HepG2 (cell line): ENCODE measurements around the gene TRPC1. TPM values are rescaled to one million over a fixed set of nuclear protein-coding genes. Genes with fewer than 3 reads are reported as not detected.

Source experiments
- AGO1 ChIP-seq: fragments of 200-400 bp; formaldehyde crosslinking; IDR thresholded peaks from 2 replicates; pipeline ENCODE4 v1.6.1; 2017; ENCODE audit warnings: mild to moderate bottlenecking, low read depth, low read length, moderate library complexity; ENCODE audit not compliant: poor library complexity, severe bottlenecking
- BRCA1 ChIP-seq: sonication (generic); formaldehyde crosslinking; IDR thresholded peaks from 2 replicates; pipeline ENCODE4 v1.4.0; 2020; ENCODE audit warnings: missing genetic modification reagents
- CBX1 ChIP-seq: IDR thresholded peaks from one replicate; pipeline ENCODE4 v1.6.1; 2016; ENCODE audit warnings: antibody characterized with exemption, low read depth
- CEBPG ChIP-seq: IDR thresholded peaks from 2 replicates; pipeline ENCODE4 v1.6.1; 2016
- FOXA3 ChIP-seq: IDR thresholded peaks from 2 replicates; pipeline ENCODE4 v1.6.1; 2016; ENCODE audit warnings: missing genetic modification reagents, missing compliant biosample characterization
- GTF2F1 ChIP-seq: fragments of 150-350 bp; IDR thresholded peaks from 2 replicates; pipeline ENCODE4 v1.6.1; 2014; ENCODE audit warnings: low read length
- NPAS2 ChIP-seq: sonication (generic); formaldehyde crosslinking; IDR thresholded peaks from 2 replicates; pipeline ENCODE4 v1.8.0; 2022; ENCODE audit warnings: mild to moderate bottlenecking, missing genetic modification reagents, borderline replicate concordance
- RNF2 ChIP-seq: fragments of 450-650 bp; conservative IDR thresholded peaks from 2 replicates; pipeline ENCODE4 v1.6.1; 2016; ENCODE audit warnings: low read depth
- SNAPC2 ChIP-seq: sonication (generic); formaldehyde crosslinking; IDR thresholded peaks from 2 replicates; pipeline ENCODE4 v1.8.1; 2022; ENCODE audit warnings: mild to moderate bottlenecking, missing genetic modification reagents
- TMF1 ChIP-seq: sonication (generic); formaldehyde crosslinking; IDR thresholded peaks from 2 replicates; pipeline ENCODE4 v1.8.1; 2022; ENCODE audit warnings: low read depth, missing genetic modification reagents
- ZBTB20 ChIP-seq: sonication (generic); formaldehyde crosslinking; IDR thresholded peaks from 2 replicates; pipeline ENCODE4 v1.8.1; 2023; ENCODE audit warnings: missing genetic modification reagents, low read depth, mild to moderate bottlenecking, borderline replicate concordance
- ZMYM3 ChIP-seq: sonication (generic); formaldehyde crosslinking; IDR thresholded peaks from 2 replicates; pipeline ENCODE4 v1.5.1; 2020; ENCODE audit warnings: mild to moderate bottlenecking, missing genetic modification reagents
- ZNF451 ChIP-seq: sonication (generic); formaldehyde crosslinking; IDR thresholded peaks from 2 replicates; pipeline ENCODE4 v1.5.0; 2020; ENCODE audit warnings: mild to moderate bottlenecking, missing genetic modification reagents
- polyA plus RNA-seq, 8 experiments: library from polyadenylated mRNA; depleted of rRNA in 3 of 8; stranded (reverse) in 7 of 8; unstranded in 1 of 8; fragments of >200 nt; fragmentation: Illumina TruSeq in 4 of 8; extraction: Trizol in 4 of 8; gene quantifications; 2 replicates each; pipeline versions ENCODE4 v1.2.1 to v1.2.3, GENCODE V29; 2011 to 2016; ENCODE audit warnings: low read depth in 4 of 8, missing spikeins in 1 of 8, mixed read lengths in 1 of 8; ENCODE audit not compliant: insufficient read depth in 1 of 8
- total RNA-seq, 5 experiments: library from RNA; depleted of rRNA; stranded (reverse); fragments of >200 nt; fragmentation: Illumina TruSeq; extraction: Trizol; gene quantifications; 2 replicates each; pipeline ENCODE4 v1.2.3, GENCODE V29; 2016; ENCODE audit warnings: low read depth in 1 of 5
- TF ChIP-seq, protein P1 (sequence below): sonication (generic); formaldehyde crosslinking; IDR thresholded peaks from 2 replicates; pipeline ENCODE4 v1.4.0; 2020; ENCODE audit warnings: missing genetic modification reagents, borderline replicate concordance
- TF ChIP-seq, protein P2 (sequence below): sonication (generic); formaldehyde crosslinking; IDR thresholded peaks from 2 replicates; pipeline ENCODE4 v1.9.0; 2022; ENCODE audit warnings: missing genetic modification reagents, mild to moderate bottlenecking, borderline replicate concordance
- TF ChIP-seq, protein P3 (sequence below): sonication (generic); formaldehyde crosslinking; conservative IDR thresholded peaks from 2 replicates; pipeline ENCODE4 v1.4.0; 2020; ENCODE audit warnings: missing genetic modification reagents
- TF ChIP-seq, protein P4 (sequence below): sonication (generic); formaldehyde crosslinking; IDR thresholded peaks from 2 replicates; pipeline ENCODE4 v1.8.1; 2023; ENCODE audit warnings: mild to moderate bottlenecking, moderate library complexity, missing genetic modification reagents

The TRPC1 gene
- total and polyA plus RNA-seq, 2 of the 13 experiments (the other 11 are each of a cell fraction or from before 2014, with no cell fraction given): 10.8 to 13.1 TPM

DNA sequence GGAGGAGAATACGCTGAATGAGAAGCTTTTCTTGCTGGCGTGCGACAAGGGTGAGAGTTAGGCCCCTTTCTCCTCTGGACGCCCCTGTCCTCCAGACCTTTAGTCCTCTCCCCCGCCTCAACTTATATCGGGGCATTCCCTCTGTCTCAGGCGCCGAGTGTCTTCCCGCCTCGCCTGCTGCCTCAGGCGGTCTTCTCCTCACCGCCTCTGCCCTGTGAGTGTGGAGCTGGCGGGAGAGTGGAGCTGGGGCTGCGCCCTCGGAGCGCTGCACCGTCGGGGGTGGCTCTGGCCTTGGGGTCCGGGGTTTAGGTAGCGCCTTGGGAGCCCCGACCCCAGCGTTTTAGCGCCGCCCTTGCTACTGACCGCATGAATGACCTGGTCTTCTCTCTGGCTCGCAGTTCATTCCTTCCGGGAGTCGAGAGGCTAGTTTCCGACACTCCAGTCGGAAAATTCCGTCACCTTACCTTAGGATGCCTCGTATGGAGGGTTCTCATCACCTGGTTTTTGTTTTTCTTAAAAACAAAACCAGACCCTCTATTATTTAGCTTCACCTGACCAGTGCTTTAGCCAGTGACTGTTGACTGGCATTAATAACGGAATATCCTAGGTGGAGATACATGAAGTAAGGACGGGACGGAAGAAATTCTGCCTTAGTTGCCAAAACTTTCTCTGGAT is 985 bp downstream of the TRPC1 start (continued):
- TF ChIP-seq ZMYM3 (CRISPR knock-in tag) (no peak), ZNF451 (CRISPR knock-in tag) (no peak), RNF2 (no peak; the same call in 1 of the 2 replicates), NPAS2 (no peak), AGO1 (no peak), SNAPC2 (CRISPR knock-in tag) (0 out of 2 replicates have a peak, but pooled peaks have one; percentile 30), CEBPG (no peak), GTF2F1 (no peak), CBX1 (no peak), ZBTB20 (CRISPR knock-in tag) (no peak), BRCA1 (no peak), FOXA3 (CRISPR knock-in tag) (no peak), TMF1 (CRISPR knock-in tag) (no peak)
- TF ChIP-seq, protein P1, sequence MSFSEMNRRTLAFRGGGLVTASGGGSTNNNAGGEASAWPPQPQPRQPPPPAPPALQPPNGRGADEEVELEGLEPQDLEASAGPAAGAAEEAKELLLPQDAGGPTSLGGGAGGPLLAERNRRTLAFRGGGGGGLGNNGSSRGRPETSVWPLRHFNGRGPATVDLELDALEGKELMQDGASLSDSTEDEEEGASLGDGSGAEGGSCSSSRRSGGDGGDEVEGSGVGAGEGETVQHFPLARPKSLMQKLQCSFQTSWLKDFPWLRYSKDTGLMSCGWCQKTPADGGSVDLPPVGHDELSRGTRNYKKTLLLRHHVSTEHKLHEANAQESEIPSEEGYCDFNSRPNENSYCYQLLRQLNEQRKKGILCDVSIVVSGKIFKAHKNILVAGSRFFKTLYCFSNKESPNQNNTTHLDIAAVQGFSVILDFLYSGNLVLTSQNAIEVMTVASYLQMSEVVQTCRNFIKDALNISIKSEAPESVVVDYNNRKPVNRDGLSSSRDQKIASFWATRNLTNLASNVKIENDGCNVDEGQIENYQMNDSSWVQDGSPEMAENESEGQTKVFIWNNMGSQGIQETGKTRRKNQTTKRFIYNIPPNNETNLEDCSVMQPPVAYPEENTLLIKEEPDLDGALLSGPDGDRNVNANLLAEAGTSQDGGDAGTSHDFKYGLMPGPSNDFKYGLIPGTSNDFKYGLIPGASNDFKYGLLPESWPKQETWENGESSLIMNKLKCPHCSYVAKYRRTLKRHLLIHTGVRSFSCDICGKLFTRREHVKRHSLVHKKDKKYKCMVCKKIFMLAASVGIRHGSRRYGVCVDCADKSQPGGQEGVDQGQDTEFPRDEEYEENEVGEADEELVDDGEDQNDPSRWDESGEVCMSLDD (CRISPR knock-in tag): no peak; the same call in 1 of the 2 replicates
- TF ChIP-seq, protein P2, sequence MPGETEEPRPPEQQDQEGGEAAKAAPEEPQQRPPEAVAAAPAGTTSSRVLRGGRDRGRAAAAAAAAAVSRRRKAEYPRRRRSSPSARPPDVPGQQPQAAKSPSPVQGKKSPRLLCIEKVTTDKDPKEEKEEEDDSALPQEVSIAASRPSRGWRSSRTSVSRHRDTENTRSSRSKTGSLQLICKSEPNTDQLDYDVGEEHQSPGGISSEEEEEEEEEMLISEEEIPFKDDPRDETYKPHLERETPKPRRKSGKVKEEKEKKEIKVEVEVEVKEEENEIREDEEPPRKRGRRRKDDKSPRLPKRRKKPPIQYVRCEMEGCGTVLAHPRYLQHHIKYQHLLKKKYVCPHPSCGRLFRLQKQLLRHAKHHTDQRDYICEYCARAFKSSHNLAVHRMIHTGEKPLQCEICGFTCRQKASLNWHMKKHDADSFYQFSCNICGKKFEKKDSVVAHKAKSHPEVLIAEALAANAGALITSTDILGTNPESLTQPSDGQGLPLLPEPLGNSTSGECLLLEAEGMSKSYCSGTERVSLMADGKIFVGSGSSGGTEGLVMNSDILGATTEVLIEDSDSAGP: peak; percentile 82
- TF ChIP-seq, protein P3, sequence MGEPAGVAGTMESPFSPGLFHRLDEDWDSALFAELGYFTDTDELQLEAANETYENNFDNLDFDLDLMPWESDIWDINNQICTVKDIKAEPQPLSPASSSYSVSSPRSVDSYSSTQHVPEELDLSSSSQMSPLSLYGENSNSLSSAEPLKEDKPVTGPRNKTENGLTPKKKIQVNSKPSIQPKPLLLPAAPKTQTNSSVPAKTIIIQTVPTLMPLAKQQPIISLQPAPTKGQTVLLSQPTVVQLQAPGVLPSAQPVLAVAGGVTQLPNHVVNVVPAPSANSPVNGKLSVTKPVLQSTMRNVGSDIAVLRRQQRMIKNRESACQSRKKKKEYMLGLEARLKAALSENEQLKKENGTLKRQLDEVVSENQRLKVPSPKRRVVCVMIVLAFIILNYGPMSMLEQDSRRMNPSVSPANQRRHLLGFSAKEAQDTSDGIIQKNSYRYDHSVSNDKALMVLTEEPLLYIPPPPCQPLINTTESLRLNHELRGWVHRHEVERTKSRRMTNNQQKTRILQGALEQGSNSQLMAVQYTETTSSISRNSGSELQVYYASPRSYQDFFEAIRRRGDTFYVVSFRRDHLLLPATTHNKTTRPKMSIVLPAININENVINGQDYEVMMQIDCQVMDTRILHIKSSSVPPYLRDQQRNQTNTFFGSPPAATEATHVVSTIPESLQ: no peak
- TF ChIP-seq, protein P4, sequence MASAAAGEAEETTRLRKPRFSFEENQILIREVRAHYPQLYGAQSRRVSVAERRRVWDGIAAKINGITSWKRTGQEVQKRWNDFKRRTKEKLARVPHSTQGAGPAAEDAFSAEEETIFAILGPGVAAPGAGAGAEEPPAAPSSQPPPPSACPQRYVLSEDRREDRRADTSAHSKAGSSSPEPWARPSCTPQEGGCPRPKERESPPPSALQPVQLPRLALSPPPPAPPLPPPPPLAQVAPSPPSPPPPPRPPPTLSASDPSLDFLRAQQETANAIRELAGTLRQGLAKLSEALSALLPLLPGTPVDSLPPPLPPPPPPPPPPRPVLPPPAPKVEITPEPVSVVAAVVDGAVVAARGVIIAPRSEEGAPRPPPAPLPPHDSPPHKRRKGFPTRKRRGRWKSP (CRISPR knock-in tag): peak; percentile 97
